ENCODE data around the gene NBAS. TPM values are rescaled to one million over a fixed set of nuclear protein-coding genes. Genes with fewer than 3 reads are reported as not detected.

The NBAS gene
- total and polyA plus RNA-seq, 12 donors, result 26.4 to 79.1 (median 56.3) TPM

DNA sequence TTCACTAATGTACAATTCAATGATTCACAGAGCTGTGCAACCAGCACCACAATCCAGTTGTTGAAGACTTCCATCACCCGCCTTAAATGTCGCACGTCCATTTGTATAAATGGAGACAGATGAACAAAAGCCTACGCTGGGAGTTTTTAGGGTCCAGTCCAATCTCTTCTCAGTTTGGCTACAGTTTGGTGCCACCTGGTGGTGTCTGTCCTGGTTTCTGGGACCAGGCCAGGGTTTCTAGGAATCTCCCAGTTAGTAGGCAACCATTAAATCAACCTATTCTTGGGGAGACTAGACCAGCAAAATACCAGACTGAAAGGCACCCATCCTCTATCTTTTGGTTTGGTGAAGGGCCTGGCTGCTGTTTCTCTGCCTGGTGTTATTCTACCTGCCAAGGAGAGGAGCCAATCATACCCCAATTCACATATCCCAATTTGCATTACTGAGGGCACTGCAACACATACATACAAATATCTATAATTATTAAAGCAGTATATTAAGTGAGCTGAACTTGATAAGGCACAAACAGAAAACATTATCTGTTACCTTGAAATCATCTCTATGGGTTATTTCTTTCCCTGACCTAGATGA lies 27.3 kb upstream of the NBAS start:
- Histone ChIP-seq H3K9me3 (no peaks in the 10 kb centered on the region), H3K4me3 (no peak overlapping the region), H3K4me1 (peaks cover 2 to 19% (median 12%) of the 10 kb centered on the region in 9 donors), H3K36me3 (no peaks in the 10 kb centered on the region), H3K27ac (no peak overlapping the region), H3K27me3 (no peaks in the 10 kb centered on the region)
- TF ChIP-seq, protein P1, sequence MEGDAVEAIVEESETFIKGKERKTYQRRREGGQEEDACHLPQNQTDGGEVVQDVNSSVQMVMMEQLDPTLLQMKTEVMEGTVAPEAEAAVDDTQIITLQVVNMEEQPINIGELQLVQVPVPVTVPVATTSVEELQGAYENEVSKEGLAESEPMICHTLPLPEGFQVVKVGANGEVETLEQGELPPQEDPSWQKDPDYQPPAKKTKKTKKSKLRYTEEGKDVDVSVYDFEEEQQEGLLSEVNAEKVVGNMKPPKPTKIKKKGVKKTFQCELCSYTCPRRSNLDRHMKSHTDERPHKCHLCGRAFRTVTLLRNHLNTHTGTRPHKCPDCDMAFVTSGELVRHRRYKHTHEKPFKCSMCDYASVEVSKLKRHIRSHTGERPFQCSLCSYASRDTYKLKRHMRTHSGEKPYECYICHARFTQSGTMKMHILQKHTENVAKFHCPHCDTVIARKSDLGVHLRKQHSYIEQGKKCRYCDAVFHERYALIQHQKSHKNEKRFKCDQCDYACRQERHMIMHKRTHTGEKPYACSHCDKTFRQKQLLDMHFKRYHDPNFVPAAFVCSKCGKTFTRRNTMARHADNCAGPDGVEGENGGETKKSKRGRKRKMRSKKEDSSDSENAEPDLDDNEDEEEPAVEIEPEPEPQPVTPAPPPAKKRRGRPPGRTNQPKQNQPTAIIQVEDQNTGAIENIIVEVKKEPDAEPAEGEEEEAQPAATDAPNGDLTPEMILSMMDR (IDR thresholded peaks at IDR 0.05), result peak; percentile 17 to 66 (median 50)
- ATAC-seq (no peak), DNase-seq (peak in 1 of 2 donors; percentile 39)
- intact Hi-C loops (cut with DNase I), result no loop called here
- WGBS, 2 donors, result 35 to 41% methylated on average over 4 of the region's 4 CpGs

DNA sequence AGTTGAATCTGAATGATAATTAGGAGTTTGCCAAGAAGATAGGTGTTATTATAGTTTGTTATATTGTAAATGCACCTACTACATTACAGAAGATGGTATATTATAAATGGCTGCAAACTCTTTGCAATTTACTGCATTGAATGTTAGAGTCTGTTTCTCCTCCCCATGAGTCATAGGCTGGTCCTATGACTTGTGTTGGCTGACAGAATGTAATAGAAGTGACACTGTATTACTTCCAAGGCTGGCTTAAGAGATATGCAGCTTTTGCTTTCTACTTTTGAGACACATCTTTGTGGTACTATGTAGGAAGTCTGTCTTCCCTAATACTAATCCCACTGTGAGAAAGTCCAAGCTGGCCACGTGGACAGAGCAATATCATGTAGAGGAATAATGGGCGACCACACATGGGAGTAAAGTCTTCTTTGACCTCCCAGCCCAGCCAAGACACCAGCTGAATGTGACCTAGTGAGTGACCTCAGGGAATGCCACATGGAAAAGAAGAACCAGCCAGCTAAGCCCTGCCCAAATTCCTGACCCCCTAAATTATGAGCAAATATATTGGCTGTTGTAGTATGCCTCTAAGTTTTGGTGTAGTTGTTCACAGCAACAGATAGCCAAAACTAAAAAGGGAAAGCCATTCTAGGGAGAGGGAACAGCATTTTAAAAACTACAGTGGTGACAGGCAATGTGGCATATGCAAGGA lies 23.8 kb upstream of the NBAS start:
- no peaks in the 10 kb centered on the region for H3K27me3 ChIP-seq
- no peak overlapping the region for H3K4me3 ChIP-seq
- intact Hi-C loops (cut with DNase I), result no loop called here
- no peaks in the 10 kb centered on the region for H3K36me3 ChIP-seq
- 79 to 88% methylated on average over 2 of the region's 2 CpGs for whole genome bisulfite sequencing, 2 donors
- H3K27ac ChIP-seq, result no peak overlapping the region
- no peak for ATAC-seq
- H3K4me1 ChIP-seq, result no peaks in the 10 kb centered on the region
- TF ChIP-seq, protein P1 (IDR thresholded peaks at IDR 0.05), result no peak
- no peaks in the 10 kb centered on the region for H3K9me3 ChIP-seq
- no peak for DNase-seq

- Histone ChIP-seq H3K9me3 (no peaks in the 10 kb centered on the region), H3K4me3 (no peak overlapping the region), H3K4me1 (peaks cover 0 to 4% (median 0%) of the 10 kb centered on the region in 9 donors), H3K27me3 (no peaks in the 10 kb centered on the region), H3K36me3 (no peaks in the 10 kb centered on the region), H3K27ac (no peak overlapping the region)
- TF ChIP-seq, protein P1 (IDR thresholded peaks at IDR 0.05), result no peak
- ATAC-seq (no peak), DNase-seq (no peak)
- intact Hi-C loops (cut with DNase I), result no loop called here
Measured at GRCh38 chr2:15584316-15584715, 23.2 kb upstream of the NBAS start.

GRCh38 chr2:15583826-15584225 lies 22.7 kb upstream of the NBAS start:
- TF ChIP-seq, protein P1 (IDR thresholded peaks at IDR 0.05), result no peak
- peaks cover 0 to 4% (median 0%) of the 10 kb centered on the region in 9 donors for H3K4me1 ChIP-seq
- no peaks in the 10 kb centered on the region for H3K9me3 ChIP-seq
- H3K36me3 ChIP-seq, result no peaks in the 10 kb centered on the region
- ATAC-seq, result no peak
- H3K4me3 ChIP-seq, result no peak overlapping the region
- intact Hi-C loops (cut with DNase I), result no loop called here
- 69 to 79% methylated on average over 1 of the region's 1 CpG for WGBS, 2 donors
- no peaks in the 10 kb centered on the region for H3K27me3 ChIP-seq
- no peak for DNase-seq
- no peak overlapping the region for H3K27ac ChIP-seq

All from heart right ventricle (tissue), 16 donors.